ENCODE results near the gene ARHGEF19. TPM values are rescaled to one million over a fixed set of nuclear protein-coding genes. Genes with fewer than 3 reads are reported as not detected.

The ARHGEF19 gene
- total and polyA plus RNA-seq, 2 donors from 2014 or later, result 3.5 to 8.2 TPM

- DNase-seq, result peak in 1 of 5 donors; percentile 72
- intact Hi-C loops (cut with DNase I), result no loop called here
Observed at GRCh38 chr1:16202281-16203210, 9.9 kb downstream of the ARHGEF19 start.

GRCh38 chr1:16199700-16200099, 12.8 kb downstream of the ARHGEF19 start:
- H3K4me3 ChIP-seq (ENCODE audit: low read length in 3 of 3), result no peak overlapping the region
- H3K36me3 ChIP-seq (ENCODE audit: control insufficient read depth in 2 of 3, insufficient read depth in 3 of 3, low read length in 3 of 3), result no peaks in the 10 kb centered on the region
- H3K27me3 ChIP-seq (ENCODE audit: control insufficient read depth, insufficient read depth, low read length), result no peaks in the 10 kb centered on the region
- no peaks in the 10 kb centered on the region for H3K9me3 ChIP-seq (ENCODE audit: control insufficient read depth in 2 of 3, insufficient read depth in 1 of 3, low read length in 3 of 3)
- no peak for TF ChIP-seq CTCF (IDR thresholded peaks at IDR 0.05; ENCODE audit: borderline replicate concordance, extremely low read depth, insufficient read depth)
- no peaks in the 10 kb centered on the region for H3K4me1 ChIP-seq (ENCODE audit: control insufficient read depth in 2 of 3, insufficient read depth in 2 of 3, low read depth in 1 of 3, low read length in 3 of 3)
- no peak overlapping the region for H3K27ac ChIP-seq (ENCODE audit: low read depth in 2 of 2, low read length in 2 of 2)
- intact Hi-C loops (cut with DNase I), result no loop called here
- H3K9ac ChIP-seq (ENCODE audit: low read length in 3 of 3), result no peak overlapping the region
- DNase-seq (no peak), FAIRE-seq (no peak)

More at GRCh38 chr1:16202281-16203210, 9.9 kb downstream of the ARHGEF19 start:
- Histone ChIP-seq H3K9me3 (ENCODE audit: control insufficient read depth in 2 of 3, insufficient read depth in 1 of 3, low read length in 3 of 3) (no peaks in the 10 kb centered on the region), H3K9ac (ENCODE audit: low read length in 3 of 3) (no peak overlapping the region), H3K27me3 (ENCODE audit: control insufficient read depth, insufficient read depth, low read length) (no peaks in the 10 kb centered on the region), H3K36me3 (ENCODE audit: control insufficient read depth in 2 of 3, insufficient read depth in 3 of 3, low read length in 3 of 3) (no peaks in the 10 kb centered on the region), H3K4me1 (ENCODE audit: control insufficient read depth in 2 of 3, insufficient read depth in 2 of 3, low read depth in 1 of 3, low read length in 3 of 3) (peaks cover 0 to 7% (median 0%) of the 10 kb centered on the region in 3 donors), H3K4me3 (ENCODE audit: low read length in 3 of 3) (no peak overlapping the region), H3K27ac (ENCODE audit: low read depth in 2 of 2, low read length in 2 of 2) (no peak overlapping the region)
- FAIRE-seq, result no peak
- no peak for TF ChIP-seq CTCF (IDR thresholded peaks at IDR 0.05; ENCODE audit: borderline replicate concordance, extremely low read depth, insufficient read depth)

GRCh38 chr1:16199157-16199501, 13.3 kb downstream of the ARHGEF19 start:
- H3K9me3 ChIP-seq (ENCODE audit: control insufficient read depth in 2 of 3, insufficient read depth in 1 of 3, low read length in 3 of 3), result no peaks in the 10 kb centered on the region
- intact Hi-C loops (cut with DNase I), result no loop called here
- no peak overlapping the region for H3K9ac ChIP-seq (ENCODE audit: low read length in 3 of 3)
- no peaks in the 10 kb centered on the region for H3K27me3 ChIP-seq (ENCODE audit: control insufficient read depth, insufficient read depth, low read length)
- no peak overlapping the region for H3K4me3 ChIP-seq (ENCODE audit: low read length in 3 of 3)
- H3K36me3 ChIP-seq (ENCODE audit: control insufficient read depth in 2 of 3, insufficient read depth in 3 of 3, low read length in 3 of 3), result no peaks in the 10 kb centered on the region
- TF ChIP-seq CTCF (IDR thresholded peaks at IDR 0.05; ENCODE audit: borderline replicate concordance, extremely low read depth, insufficient read depth), result no peak
- no peaks in the 10 kb centered on the region for H3K4me1 ChIP-seq (ENCODE audit: control insufficient read depth in 2 of 3, insufficient read depth in 2 of 3, low read depth in 1 of 3, low read length in 3 of 3)
- DNase-seq (no peak), FAIRE-seq (no peak)
- no peak overlapping the region for H3K27ac ChIP-seq (ENCODE audit: low read depth in 2 of 2, low read length in 2 of 2)

Measured in kidney (tissue), 14 donors.